ENCODE results near the gene GRAMD1B. TPM values are rescaled to one million over a fixed set of nuclear protein-coding genes. Genes with fewer than 3 reads are reported as not detected.
"Not testable (repeated sequence)": the region's sequence is repeated elsewhere in the genome, so short reads cannot be mapped to it uniquely, and the experiment has no call there.

Gene GRAMD1B
- total RNA-seq, 1 donor from 2014 or later, result 6.0 TPM

- H3K4me3 ChIP-seq (ENCODE audit: low read depth, low read length), result no peak overlapping the region
- no peak for DNase-seq (ENCODE audit: low read depth)
- no peak for TF ChIP-seq CTCF (conservative IDR thresholded peaks at IDR 0.05; ENCODE audit: low read depth, low read length)
These were observed 88.5 kb downstream of the GRAMD1B start for GRCh38 chr11:123518496-123519054.

- no peak for DNase-seq (ENCODE audit: low read depth)
- no peak overlapping the region for H3K4me3 ChIP-seq (ENCODE audit: low read depth, low read length)
- no peak for TF ChIP-seq CTCF (conservative IDR thresholded peaks at IDR 0.05; ENCODE audit: low read depth, low read length)
These were observed 89.2 kb downstream of the GRAMD1B start for GRCh38 chr11:123519055-123519796.

GRCh38 chr11:123519797-123520193, 89.7 kb downstream of the GRAMD1B start:
- DNase-seq (ENCODE audit: low read depth), result no peak
- no peak overlapping the region for H3K4me3 ChIP-seq (ENCODE audit: low read depth, low read length)
- no peak for TF ChIP-seq CTCF (conservative IDR thresholded peaks at IDR 0.05; ENCODE audit: low read depth, low read length)

GRCh38 chr11:123520476-123520875, 90.4 kb downstream of the GRAMD1B start:
- DNase-seq (ENCODE audit: low read depth); H3K4me3 ChIP-seq (ENCODE audit: low read depth, low read length): not testable (repeated sequence)

- DNase-seq (ENCODE audit: low read depth), result no peak
- no peak for TF ChIP-seq CTCF (conservative IDR thresholded peaks at IDR 0.05; ENCODE audit: low read depth, low read length)
- H3K4me3 ChIP-seq (ENCODE audit: low read depth, low read length), result no peak overlapping the region
These were observed 90.9 kb downstream of the GRAMD1B start for GRCh38 chr11:123521001-123521400.

- H3K4me3 ChIP-seq (ENCODE audit: low read depth, low read length), result no peak overlapping the region
- DNase-seq (ENCODE audit: low read depth), result no peak
- no peak for TF ChIP-seq CTCF (conservative IDR thresholded peaks at IDR 0.05; ENCODE audit: low read depth, low read length)
These were observed 91.9 kb downstream of the GRAMD1B start for GRCh38 chr11:123521930-123522329.

GRCh38 chr11:123523539-123523938, 93.5 kb downstream of the GRAMD1B start:
- no peak for TF ChIP-seq CTCF (conservative IDR thresholded peaks at IDR 0.05; ENCODE audit: low read depth, low read length)
- DNase-seq (ENCODE audit: low read depth), result no peak
- H3K4me3 ChIP-seq (ENCODE audit: low read depth, low read length), result no peak overlapping the region
